B cell (primary cell): ENCODE measurements around the gene CFH. TPM values are rescaled to one million over a fixed set of nuclear protein-coding genes. Genes with fewer than 3 reads are reported as not detected.
"Not testable (repeated sequence)": the region's sequence is repeated elsewhere in the genome, so short reads cannot be mapped to it uniquely, and the experiment has no call there.

Experiments used
- ATAC-seq: fragments of 200-7000 bp; cut with Tn5 transposase; one replicate; pipeline ENCODE4 v1.10.0; 2021; ENCODE audit warnings: low read depth, mild to moderate bottlenecking, moderate number of reproducible peaks, moderate library complexity
- CTCF ChIA-PET: fragments of 350-600 bp; sonication (Branson Sonifier 250); formaldehyde crosslinking; loops from one replicate; lab custom pipeline; 2021; ENCODE audit warnings: antibody characterized with exemption, inconsistent platforms; lab: Charles Lee
- POLR2A ChIA-PET: fragments of 350-600 bp; sonication (Branson Sonifier 250); formaldehyde crosslinking; loops from one replicate; lab custom pipeline; 2021; ENCODE audit warnings: antibody characterized with exemption; lab: Charles Lee
- DNase-seq: peaks from one replicate; pipeline ENCODE4 v3.0.0; 2013
- H2AFZ ChIP-seq: 2 replicates; pipeline ENCODE4 v1.6.1; 2012; ENCODE audit warnings: mild to moderate bottlenecking, low read depth, low read length; ENCODE audit not compliant: insufficient read depth, poor library complexity, severe bottlenecking
- H3K27ac ChIP-seq, 2 donors: 1 replicate in 1 of 2; 2 replicates in 1 of 2; pipeline ENCODE4 v1.5.1; 2012 to 2013; ENCODE audit warnings: low read length in 2 of 2, mild to moderate bottlenecking in 2 of 2, moderate library complexity in 1 of 2
- H3K27me3 ChIP-seq, 4 experiments: fragments of 200-600 bp in 1 of 4; sonication (generic) in 1 of 4; replicated peaks in 1 of 4; 1 replicate in 2 of 4; 2 replicates in 2 of 4; pipeline versions ENCODE4 v1.6.1 to v1.7.0; 2013 to 2016; ENCODE audit warnings: low read length in 3 of 4, mild to moderate bottlenecking in 2 of 4, mixed read lengths in 1 of 4, moderate library complexity in 1 of 4; ENCODE audit not compliant: insufficient read depth in 4 of 4, control insufficient read depth in 3 of 4; ENCODE audit errors: control extremely low read depth in 1 of 4
- H3K36me3 ChIP-seq, 2 experiments: replicated peaks in 1 of 2; 1 replicate in 1 of 2; 2 replicates in 1 of 2; pipeline versions ENCODE4 v1.6.1 to v1.7.1; 2013; ENCODE audit warnings: low read length in 1 of 2; ENCODE audit not compliant: insufficient read depth in 2 of 2, control insufficient read depth in 1 of 2; ENCODE audit errors: control extremely low read depth in 1 of 2, extremely low read depth in 1 of 2
- H3K4me1 ChIP-seq, 2 donors: fragments of 200-600 bp in 1 of 2; sonication (generic) in 1 of 2; 1 replicate in 1 of 2; 2 replicates in 1 of 2; pipeline versions ENCODE4 v1.5.1 to v1.6.1; 2013 to 2017; ENCODE audit warnings: low read length in 2 of 2; ENCODE audit not compliant: control insufficient read depth in 2 of 2, insufficient read depth in 2 of 2
- H3K4me2 ChIP-seq: replicated peaks from 2 replicates; pipeline ENCODE3; 2012; ENCODE audit warnings: mild to moderate bottlenecking, low read depth, low read length; ENCODE audit not compliant: poor library complexity, severe bottlenecking
- H3K4me3 ChIP-seq, 5 experiments: fragments of 200-600 bp in 1 of 5; sonication (generic) in 1 of 5; 1 replicate in 3 of 5; 2 replicates in 2 of 5; pipeline versions ENCODE4 v1.5.1 to v1.7.0; 2011 to 2016; ENCODE audit warnings: low read length in 4 of 5, mild to moderate bottlenecking in 4 of 5, low read depth in 2 of 5, control low read depth in 1 of 5, moderate library complexity in 1 of 5; ENCODE audit not compliant: insufficient read depth in 1 of 5; ENCODE audit errors: control extremely low read depth in 1 of 5, extremely low read depth in 1 of 5
- H3K79me2 ChIP-seq: fragments of 200-600 bp; sonication (generic); one replicate; pipeline ENCODE4 v1.6.0; 2016; ENCODE audit warnings: low read length; ENCODE audit not compliant: control insufficient read depth, insufficient read depth
- H3K9ac ChIP-seq: fragments of 200-600 bp; sonication (generic); 2 replicates; pipeline ENCODE4 v1.6.1; 2017; ENCODE audit warnings: mild to moderate bottlenecking, low read length, moderate library complexity
- H3K9me3 ChIP-seq, 3 donors: one replicate each; pipeline versions ENCODE4 v1.6.1 to v1.7.1; 2013; ENCODE audit warnings: low read length in 2 of 3; ENCODE audit not compliant: control insufficient read depth in 2 of 3, insufficient read depth in 1 of 3; ENCODE audit errors: control extremely low read depth in 1 of 3
- H4K20me1 ChIP-seq: 2 replicates; pipeline ENCODE4 v1.6.0; 2012; ENCODE audit warnings: mild to moderate bottlenecking, low read length; ENCODE audit not compliant: insufficient read depth, control insufficient read depth, poor library complexity, severe bottlenecking
- H3K27ac Mint-ChIP-seq: one replicate; pipeline ENCODE4 v1.8.0; 2021; ENCODE audit warnings: mixed read lengths
- H3K27me3 Mint-ChIP-seq: one replicate; pipeline ENCODE4 v1.8.0; 2021; ENCODE audit warnings: mixed read lengths
- H3K4me1 Mint-ChIP-seq: one replicate; pipeline ENCODE4 v1.8.0; 2021; ENCODE audit warnings: mixed read lengths
- H3K4me3 Mint-ChIP-seq: one replicate; pipeline ENCODE4 v1.8.0; 2021; ENCODE audit warnings: mixed read lengths
- H3K9me3 Mint-ChIP-seq: one replicate; pipeline ENCODE4 v1.8.0; 2022; ENCODE audit warnings: mixed read lengths; ENCODE audit not compliant: insufficient read depth
- CTCF ChIP-seq: fragments of 200-600 bp; IDR thresholded peaks from one replicate; pipeline ENCODE4 v1.8.0; 2022; ENCODE audit warnings: antibody characterized with exemption, mild to moderate bottlenecking
- EZH2 ChIP-seq: IDR thresholded peaks from 2 replicates; pipeline ENCODE4 v1.6.1; 2012; ENCODE audit warnings: borderline replicate concordance, low read depth, mild to moderate bottlenecking, moderate library complexity, low read length; ENCODE audit not compliant: insufficient read depth, poor library complexity, severe bottlenecking
- WGBS: methylation state at CpG from one replicate; pipeline ENCODE4 v1.1.5; 2013; ENCODE audit warnings: missing lambda C conversion rate; ENCODE audit not compliant: insufficient coverage; 5-methylcytosine and 5-hydroxymethylcytosine counted together
- intact Hi-C: fragments of 100-400 bp; cut with micrococcal nuclease; formaldehyde crosslinking; loops from one replicate; pipeline ENCODE4 v1.10.0; 2022
- polyA plus RNA-seq: library from polyadenylated mRNA; depleted of rRNA; stranded (reverse); fragments of >200 nt; gene quantifications from 2 replicates; pipeline ENCODE4 v1.2.3, GENCODE V29; 2012
- total RNA-seq, 2 donors: library from RNA; stranded (reverse); fragments of 120-200 nt in 1 of 2; gene quantifications; 1 replicate in 1 of 2; 2 replicates in 1 of 2; pipeline versions ENCODE4 v1.2.3 to v1.2.4, GENCODE V29; 2013 to 2022

Gene CFH
- total and polyA plus RNA-seq, 2 donors (not counting 1 experiment from before 2014, with no cell fraction given) = not detected

- H3K4me1 ChIP-seq = no peaks in the 10 kb centered on the region
- POLR2A ChIA-PET = no interaction called here
- H3K4me2 ChIP-seq = no peak overlapping the region
- no peak overlapping the region for H3K4me3 ChIP-seq
- H3K27me3 Mint-ChIP-seq = no peaks in the 10 kb centered on the region
- no peaks in the 10 kb centered on the region for H3K36me3 ChIP-seq
- ATAC-seq (no peak), DNase-seq (no peak)
- peaks cover under 1 to 2% (median 1%) of the 10 kb centered on the region in 3 donors for H3K9me3 ChIP-seq
- no peak overlapping the region for H3K27ac Mint-ChIP-seq
- no peaks in the 10 kb centered on the region for H3K27me3 ChIP-seq
- H3K4me1 Mint-ChIP-seq = no peaks in the 10 kb centered on the region
- H2AFZ ChIP-seq = no peak overlapping the region
- H3K79me2 ChIP-seq = no peaks in the 10 kb centered on the region
- CTCF ChIA-PET = no interaction called here
- H3K27ac ChIP-seq = no peak overlapping the region
- intact Hi-C loops = no loop called here
- WGBS = no CpG with 5 or more reads among the region's 2 CpGs
- no peak overlapping the region for H3K4me3 Mint-ChIP-seq
- TF ChIP-seq EZH2 (no peak), CTCF (no peak)
- no peak overlapping the region for H3K9ac ChIP-seq
- H3K9me3 Mint-ChIP-seq = peaks cover 2% of the 10 kb centered on the region
- no peaks in the 10 kb centered on the region for H4K20me1 ChIP-seq
Observed at GRCh38 chr1:196698993-196699392, 47.1 kb downstream of the CFH start.

GRCh38 chr1:196701144-196701543 is 49.3 kb downstream of the CFH start:
- POLR2A ChIA-PET = interaction anchor here (0.7 kb wide), 1 partner anchor 1143 kb away, joined by 4 read pairs; no protein-coding TSS in a partner anchor
- Mint-ChIP-seq H3K27ac (no peak overlapping the region), H3K4me3 (no peak overlapping the region), H3K4me1 (no peaks in the 10 kb centered on the region), H3K27me3 (no peaks in the 10 kb centered on the region), H3K9me3 (no peaks in the 10 kb centered on the region)
- CTCF ChIA-PET = no interaction called here
- H3K4me1 ChIP-seq = no peaks in the 10 kb centered on the region
- intact Hi-C loops = no loop called here
- no peaks in the 10 kb centered on the region for H4K20me1 ChIP-seq
- DNase-seq (no peak), ATAC-seq (no peak)
- no CpG with 5 or more reads among the region's 1 CpG for WGBS
- H3K79me2 ChIP-seq = no peaks in the 10 kb centered on the region
- no peak overlapping the region for H3K9ac ChIP-seq
- peaks cover 1 to 5% (median 2%) of the 10 kb centered on the region in 3 donors for H3K9me3 ChIP-seq
- no peaks in the 10 kb centered on the region for H3K36me3 ChIP-seq
- H3K4me3 ChIP-seq = no peak overlapping the region
- H2AFZ ChIP-seq = no peak overlapping the region
- no peaks in the 10 kb centered on the region for H3K27me3 ChIP-seq
- no peak overlapping the region for H3K27ac ChIP-seq
- no peak overlapping the region for H3K4me2 ChIP-seq
- TF ChIP-seq CTCF (no peak), EZH2 (no peak)

GRCh38 chr1:196709892-196710291 is 58.0 kb downstream of the CFH start:
- H3K9me3 ChIP-seq, H2AFZ ChIP-seq, H3K9ac ChIP-seq, H3K27me3 ChIP-seq, H3K27ac Mint-ChIP-seq, H3K4me2 ChIP-seq, H4K20me1 ChIP-seq, DNase-seq, H3K27ac ChIP-seq, intact Hi-C loops, H3K36me3 ChIP-seq, CTCF ChIA-PET, H3K9me3 Mint-ChIP-seq, ATAC-seq, H3K4me3 Mint-ChIP-seq, H3K4me3 ChIP-seq, H3K27me3 Mint-ChIP-seq, H3K4me1 Mint-ChIP-seq, H3K4me1 ChIP-seq, H3K79me2 ChIP-seq: not testable (repeated sequence)
- POLR2A ChIA-PET = interaction anchor here (0.6 kb wide), 1 partner anchor 1081 kb away, joined by 8 read pairs; no protein-coding TSS in a partner anchor
- WGBS = 91% methylated on average over 2 of the region's 2 CpGs
